Astrocyte (in vitro differentiated cells and primary cell): ENCODE measurements around the gene SIRT5. TPM values are rescaled to one million over a fixed set of nuclear protein-coding genes. Genes with fewer than 3 reads are reported as not detected.

Experiments
- total RNA-seq: library from RNA; stranded (reverse); gene quantifications from 2 replicates; pipeline ENCODE4 v1.2.1, GENCODE V29; 2021

The SIRT5 gene
- total RNA-seq, 1 donor from 2014 or later: 8.6 TPM

Other genes with a start within 250 kb of the SIRT5 start
- gene TBC1D7, start 246.1 kb upstream of the SIRT5 start, total RNA-seq: 27.2 and 27.9 TPM in 2 replicates
- gene GFOD1, start 87.0 kb upstream of the SIRT5 start, total RNA-seq: 9.6 and 10.8 TPM in 2 replicates
- gene NOL7, start 40.7 kb downstream of the SIRT5 start, total RNA-seq: 62.0 and 63.7 TPM in 2 replicates
- gene RANBP9, start 137.2 kb downstream of the SIRT5 start, total RNA-seq: 42.1 and 43.7 TPM in 2 replicates
- 21.5 and 21.8 TPM in 2 replicates for gene MCUR1, start 240.0 kb downstream of the SIRT5 start, total RNA-seq